ENCODE measurements around the gene THSD7B.

THSD7B gene

GRCh38 chr2:137724912-137725311 is 959.6 kb downstream of the THSD7B start:
- DNase-seq, result no peak

Data from activated T-cell treated with anti-CD3 and anti-CD28 coated beads, Interleukin-2, amount 50 U/mL, for 1 hour (primary cell).